Osteocyte (in vitro differentiated cells): ENCODE results near the gene EXOSC2. TPM values are rescaled to one million over a fixed set of nuclear protein-coding genes. Genes with fewer than 3 reads are reported as not detected.
"Not testable (repeated sequence)": the region's sequence is repeated elsewhere in the genome, so short reads cannot be mapped to it uniquely, and the experiment has no call there.

Experiments used
- DNase-seq: peaks from one replicate; pipeline ENCODE4 v3.0.0; 2021; ENCODE audit warnings: mixed read lengths; ENCODE audit not compliant: unreplicated experiment; ENCODE audit errors: extremely low spot score
- H3K27ac Mint-ChIP-seq: one replicate; pipeline ENCODE4 v1.8.0; 2021; ENCODE audit warnings: mild to moderate bottlenecking, mixed read lengths; ENCODE audit not compliant: unreplicated experiment
- H3K27me3 Mint-ChIP-seq: one replicate; pipeline ENCODE4 v1.8.0; 2021; ENCODE audit warnings: mixed read lengths; ENCODE audit not compliant: unreplicated experiment
- H3K36me3 Mint-ChIP-seq: one replicate; pipeline ENCODE4 v1.8.0; 2021; ENCODE audit warnings: mixed read lengths; ENCODE audit not compliant: unreplicated experiment
- H3K4me1 Mint-ChIP-seq: one replicate; pipeline ENCODE4 v1.8.0; 2021; ENCODE audit warnings: mixed read lengths; ENCODE audit not compliant: unreplicated experiment
- H3K4me3 Mint-ChIP-seq: one replicate; pipeline ENCODE4 v1.8.0; 2021; ENCODE audit warnings: mild to moderate bottlenecking, moderate library complexity, mixed read lengths; ENCODE audit not compliant: unreplicated experiment
- H3K9me3 Mint-ChIP-seq: one replicate; pipeline ENCODE4 v1.8.0; 2021; ENCODE audit warnings: mixed read lengths; ENCODE audit not compliant: unreplicated experiment
- total RNA-seq: library from RNA; stranded (reverse); gene quantifications from 2 replicates; pipeline ENCODE4 v1.2.1, GENCODE V29; 2021
- TF ChIP-seq, protein P1 (sequence below): fragments of 200-600 bp; sonication (generic); IDR thresholded peaks from 2 replicates; pipeline ENCODE4 v1.5.0; 2021; ENCODE audit warnings: antibody characterized with exemption, mild to moderate bottlenecking, moderate library complexity

Gene EXOSC2
- total RNA-seq, 1 donor from 2014 or later = 26.1 TPM

DNA sequence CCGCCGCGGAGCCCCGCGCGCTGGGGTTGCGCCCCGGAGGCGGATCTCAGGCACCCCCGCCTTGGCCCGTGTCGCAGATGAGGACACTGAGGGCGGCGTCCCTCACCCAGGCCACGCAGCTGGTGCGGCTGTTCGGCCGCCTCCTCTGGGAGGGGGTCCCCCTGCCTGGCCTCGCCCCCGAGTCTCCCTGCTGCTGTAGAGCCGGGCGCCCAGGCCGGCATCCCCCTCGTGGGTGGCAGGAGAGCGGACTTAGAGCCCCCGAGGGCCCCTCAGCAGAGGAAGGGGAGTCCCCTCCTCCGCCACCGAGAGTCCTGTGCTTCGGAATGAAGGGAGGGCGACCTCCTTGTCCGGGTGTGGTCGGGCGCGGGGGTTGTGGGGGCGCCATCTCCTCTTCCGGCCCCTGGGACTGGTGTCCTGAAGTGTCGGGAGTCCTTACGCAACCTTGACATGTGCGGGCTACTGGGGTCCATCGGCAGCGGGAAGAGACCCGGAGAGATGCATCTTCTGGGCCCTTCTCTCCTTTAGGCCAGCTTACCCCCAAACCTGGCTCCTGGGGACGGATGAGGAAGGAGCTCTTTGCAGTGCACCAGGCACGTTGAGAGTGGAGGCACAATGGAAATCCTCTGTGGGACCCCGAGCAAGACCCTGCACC lies 11.7 kb upstream of the EXOSC2 start:
- Mint-ChIP-seq H3K27ac (no peak overlapping the region), H3K36me3 (no peaks in the 10 kb centered on the region), H3K27me3 (peaks cover 4% of the 10 kb centered on the region), H3K4me3 (peak overlapping the region; percentile 77), H3K4me1 (peaks cover 7% of the 10 kb centered on the region), H3K9me3 (no peaks in the 10 kb centered on the region)
- DNase-seq = no peak
- TF ChIP-seq, protein P1, sequence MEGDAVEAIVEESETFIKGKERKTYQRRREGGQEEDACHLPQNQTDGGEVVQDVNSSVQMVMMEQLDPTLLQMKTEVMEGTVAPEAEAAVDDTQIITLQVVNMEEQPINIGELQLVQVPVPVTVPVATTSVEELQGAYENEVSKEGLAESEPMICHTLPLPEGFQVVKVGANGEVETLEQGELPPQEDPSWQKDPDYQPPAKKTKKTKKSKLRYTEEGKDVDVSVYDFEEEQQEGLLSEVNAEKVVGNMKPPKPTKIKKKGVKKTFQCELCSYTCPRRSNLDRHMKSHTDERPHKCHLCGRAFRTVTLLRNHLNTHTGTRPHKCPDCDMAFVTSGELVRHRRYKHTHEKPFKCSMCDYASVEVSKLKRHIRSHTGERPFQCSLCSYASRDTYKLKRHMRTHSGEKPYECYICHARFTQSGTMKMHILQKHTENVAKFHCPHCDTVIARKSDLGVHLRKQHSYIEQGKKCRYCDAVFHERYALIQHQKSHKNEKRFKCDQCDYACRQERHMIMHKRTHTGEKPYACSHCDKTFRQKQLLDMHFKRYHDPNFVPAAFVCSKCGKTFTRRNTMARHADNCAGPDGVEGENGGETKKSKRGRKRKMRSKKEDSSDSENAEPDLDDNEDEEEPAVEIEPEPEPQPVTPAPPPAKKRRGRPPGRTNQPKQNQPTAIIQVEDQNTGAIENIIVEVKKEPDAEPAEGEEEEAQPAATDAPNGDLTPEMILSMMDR = no peak

DNA sequence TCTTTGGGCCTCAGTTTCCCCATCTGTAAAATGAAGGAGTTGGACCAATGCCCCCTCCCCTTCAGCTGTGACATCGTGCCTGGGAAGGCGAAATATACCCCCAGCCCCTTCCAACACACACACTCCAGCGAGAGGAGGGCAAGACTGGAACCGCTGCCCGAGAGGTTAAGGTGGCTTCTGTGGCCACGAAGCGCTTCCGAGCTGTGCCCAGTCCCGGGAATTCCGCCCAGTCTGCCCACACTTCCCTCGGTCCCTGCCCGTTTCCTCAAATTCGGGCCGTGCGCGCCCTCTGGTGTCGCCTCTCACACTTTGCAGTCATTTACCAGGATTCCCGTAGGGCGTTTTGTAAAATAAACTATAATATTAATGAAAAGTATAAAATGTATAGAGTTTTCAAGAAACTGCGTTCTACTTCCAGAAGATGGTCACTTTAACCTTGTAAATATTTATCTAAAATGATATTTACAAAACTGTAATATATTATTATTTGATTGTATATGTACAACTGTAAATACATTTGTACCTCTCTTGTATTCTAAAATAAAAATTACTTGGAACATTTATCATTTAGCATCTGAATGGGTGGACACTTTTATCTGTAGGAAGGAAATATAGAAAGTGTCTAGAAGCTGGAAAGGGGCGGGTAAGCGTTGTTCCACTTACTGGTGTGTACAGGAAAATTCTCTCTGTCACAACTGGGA lies 11.0 kb upstream of the EXOSC2 start:
- Mint-ChIP-seq H3K36me3 (no peaks in the 10 kb centered on the region), H3K4me3 (peak overlapping the region; percentile 77), H3K27ac (no peak overlapping the region), H3K27me3 (peaks cover 4% of the 10 kb centered on the region), H3K9me3 (no peaks in the 10 kb centered on the region), H3K4me1 (peaks cover 7% of the 10 kb centered on the region)
- DNase-seq = peak; percentile 93
- TF ChIP-seq, protein P1 = peak; percentile 89

DNA sequence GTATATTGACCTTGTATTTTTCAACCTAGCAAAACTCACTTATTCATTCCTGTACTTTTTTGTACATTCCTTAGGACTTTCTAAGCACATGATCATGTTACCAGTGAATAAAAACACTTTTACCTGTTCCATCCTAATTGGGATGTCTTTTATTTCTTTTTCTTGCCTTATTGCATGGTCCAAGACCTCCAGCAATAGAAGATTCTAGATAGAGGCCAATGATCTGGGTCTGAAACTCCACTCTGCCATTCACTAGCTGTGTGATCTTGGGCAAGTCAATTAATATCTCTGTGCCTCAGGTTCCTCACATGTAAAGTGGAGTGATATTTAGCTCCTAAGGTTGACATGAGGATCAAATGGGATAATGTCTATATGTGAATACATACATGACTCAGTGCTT lies 8.5 kb upstream of the EXOSC2 start:
- no peak for DNase-seq
- peaks cover 14% of the 10 kb centered on the region for H3K4me1 Mint-ChIP-seq
- no peak overlapping the region for H3K27ac Mint-ChIP-seq
- TF ChIP-seq, protein P1 = no peak
- H3K4me3 Mint-ChIP-seq = no peak overlapping the region
- no peaks in the 10 kb centered on the region for H3K27me3 Mint-ChIP-seq
- no peaks in the 10 kb centered on the region for H3K9me3 Mint-ChIP-seq
- no peaks in the 10 kb centered on the region for H3K36me3 Mint-ChIP-seq

DNA sequence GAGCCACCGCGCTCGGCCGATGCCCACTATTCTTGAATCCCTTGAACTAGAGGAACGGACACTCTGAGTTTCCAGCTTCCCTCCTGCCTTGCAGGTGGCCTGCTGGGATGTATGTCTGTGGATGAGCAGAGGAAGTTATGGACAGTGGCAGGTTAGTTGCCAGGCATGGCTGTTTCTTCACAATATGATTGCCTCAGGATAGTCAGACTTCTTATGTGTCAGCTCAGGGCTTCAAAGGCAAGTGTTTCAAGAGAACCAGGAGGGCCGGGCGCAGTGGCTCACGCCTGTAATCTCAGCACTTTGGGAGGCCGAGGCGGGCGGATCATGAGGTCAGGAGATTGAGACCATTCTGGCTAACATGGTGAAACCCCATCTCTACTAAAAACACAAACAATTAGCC lies 7.6 kb upstream of the EXOSC2 start:
- DNase-seq, H3K27ac Mint-ChIP-seq, H3K36me3 Mint-ChIP-seq, H3K9me3 Mint-ChIP-seq, H3K4me3 Mint-ChIP-seq, H3K27me3 Mint-ChIP-seq: not testable (repeated sequence)
- peaks cover 19% of the 10 kb centered on the region for H3K4me1 Mint-ChIP-seq

DNA sequence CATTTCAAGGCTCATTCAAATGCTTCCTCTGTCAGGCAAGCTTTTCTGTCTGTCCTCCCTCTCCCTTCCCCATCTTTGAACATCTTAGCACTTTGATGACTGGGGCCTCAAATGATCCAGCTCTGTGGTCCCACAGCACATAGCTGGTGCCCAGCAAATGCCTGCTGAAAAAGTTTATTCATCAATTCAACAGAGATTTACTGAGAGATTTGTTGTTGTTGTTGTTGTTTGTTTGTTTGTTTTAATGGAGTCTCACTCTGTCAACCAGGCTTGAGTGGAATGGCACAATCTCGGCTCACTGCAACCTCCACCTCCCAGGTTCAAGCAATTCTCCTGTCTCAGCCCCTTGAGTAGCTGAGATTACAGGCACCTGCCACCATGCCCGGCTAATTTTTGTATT lies 6.0 kb upstream of the EXOSC2 start:
- no peak overlapping the region for H3K27ac Mint-ChIP-seq
- TF ChIP-seq, protein P1 = no peak
- H3K4me3 Mint-ChIP-seq = no peak overlapping the region
- H3K9me3 Mint-ChIP-seq = no peaks in the 10 kb centered on the region
- peaks cover 12% of the 10 kb centered on the region for H3K4me1 Mint-ChIP-seq
- H3K27me3 Mint-ChIP-seq = no peaks in the 10 kb centered on the region
- no peaks in the 10 kb centered on the region for H3K36me3 Mint-ChIP-seq
- no peak for DNase-seq
